Breast epithelium (tissue), 4 donors: ENCODE results near the gene TMEM9. TPM values are rescaled to one million over a fixed set of nuclear protein-coding genes. Genes with fewer than 3 reads are reported as not detected.

Source experiments
- DNase-seq, 2 donors: peaks; one replicate each; pipeline ENCODE4 v3.0.0-alpha.2; 2019; ENCODE audit warnings: low spot score in 2 of 2
- H3K27ac ChIP-seq, 2 donors: fragments of 200-600 bp; sonication (generic) in 1 of 2; one replicate each; pipeline ENCODE4 v1.5.1; 2016 to 2019; ENCODE audit warnings: mild to moderate bottlenecking in 1 of 2
- H3K27me3 ChIP-seq, 2 donors: fragments of 200-600 bp; sonication (generic) in 1 of 2; one replicate each; pipeline versions ENCODE4 v1.5.1 to v1.6.0; 2017 to 2019; ENCODE audit warnings: control low read depth in 1 of 2, mild to moderate bottlenecking in 1 of 2
- H3K36me3 ChIP-seq: fragments of 200-600 bp; one replicate; pipeline ENCODE4 v1.5.1; 2019
- H3K4me1 ChIP-seq, 2 donors: fragments of 200-600 bp; sonication (generic); one replicate each; pipeline ENCODE4 v1.5.1; 2016 to 2019; ENCODE audit warnings: control low read depth in 1 of 2
- H3K4me3 ChIP-seq, 3 donors: fragments of 200-600 bp; sonication (generic); 1 replicate in 2 of 3; 2 replicates in 1 of 3; pipeline ENCODE4 v1.5.1; 2016 to 2019; ENCODE audit warnings: mild to moderate bottlenecking in 3 of 3, moderate library complexity in 2 of 3
- H3K9me3 ChIP-seq, 2 donors: fragments of 200-600 bp; sonication (generic) in 1 of 2; one replicate each; pipeline ENCODE4 v1.5.1; 2016 to 2019; ENCODE audit warnings: control low read depth in 1 of 2
- CTCF ChIP-seq, 3 donors: fragments of 450-650 bp; IDR thresholded peaks; one replicate each; pipeline ENCODE4 v1.5.1; 2016 to 2017; ENCODE audit warnings: antibody characterized with exemption in 3 of 3, mild to moderate bottlenecking in 3 of 3, moderate library complexity in 3 of 3
- POLR2A ChIP-seq: fragments of 450-650 bp; IDR thresholded peaks from one replicate; pipeline ENCODE4 v1.6.1; 2016; ENCODE audit warnings: antibody characterized with exemption, mild to moderate bottlenecking, moderate library complexity
- POLR2AphosphoS5 ChIP-seq, 3 donors: sonication (generic); formaldehyde crosslinking; IDR thresholded peaks; one replicate each; pipeline ENCODE4 v1.6.1; 2017; ENCODE audit warnings: antibody characterized with exemption in 3 of 3
- intact Hi-C: fragments of 100-400 bp; cut with DNase I; formaldehyde crosslinking; loops from one replicate; pipeline ENCODE4 v1.15.1; 2023; ENCODE audit warnings: low total_unique reads
- total RNA-seq, 3 donors: library from RNA; depleted of rRNA; stranded (reverse); fragments of >200 nt; gene quantifications; one replicate each; pipeline ENCODE4 v1.1.0, GENCODE V29; 2016

TMEM9 gene
- total RNA-seq, 3 donors from 2014 or later = 48.3 to 104 (median 99.8) TPM

GRCh38 chr1:201175820-201176500, 21.7 kb upstream of the TMEM9 start:
- intact Hi-C loops = no loop called here
- H3K36me3 ChIP-seq = no peaks in the 10 kb centered on the region
- DNase-seq = no peak
- H3K27me3 ChIP-seq = no peaks in the 10 kb centered on the region
- H3K4me1 ChIP-seq = no peaks in the 10 kb centered on the region
- TF ChIP-seq POLR2AphosphoS5 (IDR thresholded peaks at IDR 0.05) = no peak
- TF ChIP-seq CTCF (IDR thresholded peaks at IDR 0.05) = no peak
- no peak for TF ChIP-seq POLR2A
- no peak overlapping the region for H3K4me3 ChIP-seq
- H3K27ac ChIP-seq = no peak overlapping the region
- H3K9me3 ChIP-seq = no peaks in the 10 kb centered on the region

- H3K27ac ChIP-seq = no peak overlapping the region
- peaks cover 0 to 2% of the 10 kb centered on the region in 2 donors for H3K4me1 ChIP-seq
- intact Hi-C loops = loop anchor here (2.0 kb wide), 1 partner anchor 39 kb away; no protein-coding TSS in a partner anchor
- H3K4me3 ChIP-seq = no peak overlapping the region
- H3K27me3 ChIP-seq = no peaks in the 10 kb centered on the region
- no peaks in the 10 kb centered on the region for H3K9me3 ChIP-seq
- no peak for DNase-seq
- no peak for TF ChIP-seq CTCF (IDR thresholded peaks at IDR 0.05)
- no peak for TF ChIP-seq POLR2A
- no peak for TF ChIP-seq POLR2AphosphoS5 (IDR thresholded peaks at IDR 0.05)
- no peaks in the 10 kb centered on the region for H3K36me3 ChIP-seq
Observed at GRCh38 chr1:201173736-201174135, 19.5 kb upstream of the TMEM9 start.

DNA sequence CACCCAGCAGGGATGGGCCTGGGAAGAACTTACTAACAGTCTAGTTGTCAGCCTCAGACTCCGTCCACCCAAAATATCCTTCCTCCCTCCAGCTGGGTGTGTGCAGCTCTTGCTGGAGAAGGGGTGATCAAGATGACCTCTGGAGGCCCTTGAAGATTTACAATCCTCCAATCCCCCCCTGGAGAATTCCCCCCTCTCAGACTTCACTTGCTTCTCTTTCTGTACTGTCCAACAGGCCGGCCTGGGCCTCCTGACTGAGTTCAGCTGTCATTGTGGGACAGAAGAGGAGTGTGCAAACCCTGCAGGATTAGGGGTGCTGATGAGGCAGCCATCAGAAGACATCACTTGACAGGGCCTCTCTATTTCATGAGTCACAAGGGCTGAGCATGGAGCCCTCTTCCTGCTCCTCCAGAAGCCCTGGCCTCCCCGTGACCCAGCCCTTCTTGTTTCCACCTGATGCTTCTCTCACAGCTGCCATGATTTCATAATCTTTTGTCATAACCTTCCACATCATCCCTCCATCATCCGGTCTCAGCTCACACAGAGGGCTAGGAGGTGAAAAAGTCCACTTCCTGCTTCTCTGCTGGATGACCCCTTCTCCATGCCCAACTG, 18.8 kb upstream of the TMEM9 start:
- Histone ChIP-seq H3K27ac (no peak overlapping the region), H3K9me3 (no peaks in the 10 kb centered on the region), H3K4me1 (peaks cover 0 to 2% of the 10 kb centered on the region in 2 donors), H3K36me3 (no peaks in the 10 kb centered on the region), H3K4me3 (no peak overlapping the region), H3K27me3 (no peaks in the 10 kb centered on the region)
- intact Hi-C loops = loop anchor here (2.0 kb wide), 1 partner anchor 38 kb away; no protein-coding TSS in a partner anchor
- TF ChIP-seq POLR2A = no peak
- TF ChIP-seq POLR2AphosphoS5 (IDR thresholded peaks at IDR 0.05) = no peak
- TF ChIP-seq CTCF (IDR thresholded peaks at IDR 0.05) = no peak
- DNase-seq = no peak

GRCh38 chr1:201172326-201172725, 18.1 kb upstream of the TMEM9 start:
- intact Hi-C loops = loop anchor here (2.0 kb wide), 1 partner anchor 38 kb away; no protein-coding TSS in a partner anchor
- no peaks in the 10 kb centered on the region for H3K9me3 ChIP-seq
- TF ChIP-seq POLR2AphosphoS5 (IDR thresholded peaks at IDR 0.05) = no peak
- no peak for TF ChIP-seq CTCF (IDR thresholded peaks at IDR 0.05)
- TF ChIP-seq POLR2A = no peak
- no peak overlapping the region for H3K4me3 ChIP-seq
- DNase-seq = no peak
- H3K4me1 ChIP-seq = peaks cover 0 to 2% of the 10 kb centered on the region in 2 donors
- H3K27me3 ChIP-seq = no peaks in the 10 kb centered on the region
- H3K27ac ChIP-seq = no peak overlapping the region
- H3K36me3 ChIP-seq = no peaks in the 10 kb centered on the region
